ENCODE data around the gene FUT9. TPM values are rescaled to one million over a fixed set of nuclear protein-coding genes. Genes with fewer than 3 reads are reported as not detected.

Gene FUT9
- total and polyA plus RNA-seq, 2 donors, result 0.02 to 0.05 TPM

DNA sequence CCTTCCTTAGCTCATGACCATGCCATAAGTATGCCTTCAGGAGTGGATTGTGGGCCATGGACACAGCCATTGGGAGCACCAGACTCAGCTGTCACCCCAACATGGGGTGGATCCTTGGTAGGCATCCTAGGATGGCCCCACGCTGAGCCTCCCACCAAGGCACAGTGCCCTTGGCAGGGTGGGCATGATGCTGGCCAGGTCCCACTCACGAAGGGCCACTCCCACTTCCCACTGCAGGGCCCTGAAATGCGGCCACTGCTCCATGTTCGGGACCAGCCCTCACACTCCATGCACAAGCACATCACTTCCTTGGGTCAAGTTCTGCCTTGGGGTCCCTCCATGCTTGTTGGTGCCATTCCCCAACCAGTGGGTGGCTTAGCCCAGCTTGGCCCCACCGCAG is 12.9 kb upstream of the FUT9 start:
- Histone ChIP-seq H3K36me3 (ENCODE audit: control insufficient read depth in 2 of 2, insufficient read depth in 2 of 2, low read length in 1 of 2) (no peaks in the 10 kb centered on the region), H3K9me3 (ENCODE audit: control insufficient read depth in 2 of 2, insufficient read depth in 1 of 2, low read length in 1 of 2) (peaks cover 1 to 17% of the 10 kb centered on the region in 2 donors), H3K4me3 (ENCODE audit: low read length in 2 of 2) (no peak overlapping the region), H3K27me3 (ENCODE audit: control insufficient read depth in 2 of 2, insufficient read depth in 1 of 2, low read length in 1 of 2) (no peaks in the 10 kb centered on the region), H3K27ac (ENCODE audit: low read depth in 1 of 2, low read length in 1 of 2) (no peak overlapping the region), H3K4me1 (ENCODE audit: control insufficient read depth in 2 of 2, insufficient read depth in 2 of 2, low read length in 2 of 2) (no peaks in the 10 kb centered on the region)
- DNase-seq (ENCODE audit: low read depth in 6 of 9, low spot score in 9 of 9), result no peak
- 94% methylated on average over 5 of the region's 5 CpGs for WGBS

DNA sequence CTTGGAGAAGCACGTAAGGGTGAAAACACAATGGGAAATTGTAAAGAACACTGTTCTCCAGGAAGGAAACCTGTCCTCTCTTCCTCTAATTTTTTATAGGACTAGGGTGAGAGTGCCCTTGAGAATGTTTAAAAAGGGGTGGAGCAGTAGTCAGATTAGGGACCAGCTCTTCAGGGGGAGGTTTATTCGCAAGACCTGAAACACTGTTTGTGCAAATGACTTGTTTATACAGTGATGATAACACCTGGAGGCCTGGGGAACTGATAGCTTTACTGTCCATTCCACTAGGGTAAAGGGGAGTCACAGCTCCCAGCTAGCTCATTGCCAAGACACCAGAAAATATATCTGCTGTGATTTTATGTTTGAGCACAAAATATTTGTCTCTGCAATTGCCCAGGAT is 8.1 kb upstream of the FUT9 start:
- Histone ChIP-seq H3K9me3 (ENCODE audit: control insufficient read depth in 2 of 2, insufficient read depth in 1 of 2, low read length in 1 of 2) (peaks cover 1 to 5% of the 10 kb centered on the region in 2 donors), H3K36me3 (ENCODE audit: control insufficient read depth in 2 of 2, insufficient read depth in 2 of 2, low read length in 1 of 2) (no peaks in the 10 kb centered on the region), H3K4me3 (ENCODE audit: low read length in 2 of 2) (no peak overlapping the region), H3K27me3 (ENCODE audit: control insufficient read depth in 2 of 2, insufficient read depth in 1 of 2, low read length in 1 of 2) (no peaks in the 10 kb centered on the region), H3K27ac (ENCODE audit: low read depth in 1 of 2, low read length in 1 of 2) (no peak overlapping the region), H3K4me1 (ENCODE audit: control insufficient read depth in 2 of 2, insufficient read depth in 2 of 2, low read length in 2 of 2) (no peaks in the 10 kb centered on the region)
- WGBS, result 77% methylated on average over 2 of the region's 2 CpGs
- DNase-seq (ENCODE audit: low read depth in 6 of 9, low spot score in 9 of 9), result no peak

DNA sequence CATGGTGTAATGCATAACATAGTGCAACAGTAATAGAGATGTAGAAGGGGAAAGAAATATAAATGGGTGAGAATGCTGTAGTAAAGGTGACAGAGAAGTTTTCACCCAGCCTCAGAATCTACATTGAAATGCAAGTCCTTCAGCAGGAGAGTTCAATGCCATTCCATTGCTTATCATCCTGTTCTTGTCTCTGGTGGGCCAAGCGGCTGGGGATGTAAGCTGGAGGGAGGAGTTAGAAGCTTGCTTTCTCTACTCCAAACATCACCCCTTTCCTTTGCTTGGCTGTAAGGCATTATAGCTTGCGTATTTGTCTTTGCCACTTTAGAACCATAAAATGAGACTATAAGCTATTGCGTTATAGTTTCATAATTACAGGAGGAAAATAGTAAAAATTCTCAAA is 2.2 kb upstream of the FUT9 start:
- Histone ChIP-seq H3K27ac (ENCODE audit: low read depth in 1 of 2, low read length in 1 of 2) (no peak overlapping the region), H3K4me1 (ENCODE audit: control insufficient read depth in 2 of 2, insufficient read depth in 2 of 2, low read length in 2 of 2) (no peaks in the 10 kb centered on the region), H3K36me3 (ENCODE audit: control insufficient read depth in 2 of 2, insufficient read depth in 2 of 2, low read length in 1 of 2) (no peaks in the 10 kb centered on the region), H3K27me3 (ENCODE audit: control insufficient read depth in 2 of 2, insufficient read depth in 1 of 2, low read length in 1 of 2) (peaks cover 19 to 23% of the 10 kb centered on the region in 2 donors), H3K4me3 (ENCODE audit: low read length in 2 of 2) (no peak overlapping the region), H3K9me3 (ENCODE audit: control insufficient read depth in 2 of 2, insufficient read depth in 1 of 2, low read length in 1 of 2) (no peaks in the 10 kb centered on the region)
- WGBS, result 83% methylated on average over 3 of the region's 3 CpGs
- DNase-seq (ENCODE audit: low read depth in 6 of 9, low spot score in 9 of 9), result no peak

DNA sequence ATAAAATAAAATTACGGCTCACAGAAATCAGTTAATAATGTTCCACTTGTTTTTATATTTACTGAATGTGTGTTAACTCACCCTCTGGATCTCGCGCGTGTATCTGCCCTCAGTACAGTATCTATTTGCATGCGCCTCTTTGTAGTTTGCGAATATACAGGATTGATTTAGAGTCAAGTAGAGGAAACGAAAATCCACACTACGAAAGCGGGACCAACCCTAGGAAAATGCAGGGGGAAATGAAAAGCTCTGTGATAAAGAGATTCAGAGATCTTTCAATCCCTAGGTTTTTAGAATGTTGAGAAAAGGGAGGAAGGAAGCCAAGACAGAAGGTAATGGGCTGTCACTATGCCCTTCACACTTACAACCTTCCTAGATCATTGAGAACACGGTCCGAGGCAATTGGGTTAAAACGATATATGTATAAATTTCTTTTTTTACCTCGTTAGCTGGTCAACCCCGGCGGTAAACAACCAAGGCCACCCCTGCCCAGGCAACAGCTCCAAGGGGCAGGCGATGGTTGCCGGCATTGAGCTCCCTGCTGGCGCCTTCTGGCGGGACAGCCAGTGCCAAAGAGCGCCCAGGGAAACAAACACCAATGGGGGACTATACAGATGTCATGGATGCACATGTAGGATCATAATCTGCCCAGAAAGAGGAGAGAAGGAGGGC is 792 bp upstream of the FUT9 start:
- no peak for DNase-seq (ENCODE audit: low read depth in 6 of 9, low spot score in 9 of 9)
- 11% methylated on average over 20 of the region's 20 CpGs for WGBS

DNA sequence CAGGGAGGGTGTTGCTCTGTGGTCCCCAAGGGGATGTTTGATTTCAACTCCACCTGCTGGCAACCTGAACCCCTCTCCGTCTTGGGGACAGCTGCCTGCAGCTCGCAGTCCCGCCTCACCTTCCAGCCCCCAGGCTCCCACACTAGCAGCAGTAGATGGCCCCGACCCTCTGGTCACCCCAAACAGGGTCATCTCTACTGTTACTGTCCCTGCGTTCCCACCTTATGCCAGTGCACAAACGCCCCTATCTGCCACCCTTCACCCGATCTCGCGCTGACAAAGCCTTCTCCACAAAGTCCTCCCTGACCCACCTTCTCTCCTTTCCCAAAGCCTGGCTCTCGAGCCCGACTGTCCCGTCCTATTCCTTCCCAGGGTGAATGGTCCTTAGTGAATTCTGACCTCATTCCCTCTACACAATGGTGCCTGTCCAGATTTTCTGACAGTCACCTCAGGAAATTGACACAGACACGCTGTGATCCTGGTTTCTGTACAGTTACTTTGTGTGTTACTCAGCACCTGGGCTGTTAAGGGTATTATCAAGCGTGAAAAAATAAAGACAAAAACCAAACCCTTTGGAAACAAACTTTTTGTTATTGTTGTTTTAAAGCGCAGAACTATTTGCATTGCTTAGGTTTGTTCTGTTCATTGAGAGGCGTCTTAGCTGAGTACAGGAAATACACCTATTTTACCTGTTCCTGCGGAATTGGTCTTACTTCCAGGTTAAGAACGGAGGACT is 728 bp downstream of the FUT9 start:
- Histone ChIP-seq H3K4me1 (ENCODE audit: control insufficient read depth in 2 of 2, insufficient read depth in 2 of 2, low read length in 2 of 2) (no peaks in the 10 kb centered on the region), H3K36me3 (ENCODE audit: control insufficient read depth in 2 of 2, insufficient read depth in 2 of 2, low read length in 1 of 2) (no peaks in the 10 kb centered on the region), H3K27me3 (ENCODE audit: control insufficient read depth in 2 of 2, insufficient read depth in 1 of 2, low read length in 1 of 2) (peaks cover 19 to 23% of the 10 kb centered on the region in 2 donors), H3K9me3 (ENCODE audit: control insufficient read depth in 2 of 2, insufficient read depth in 1 of 2, low read length in 1 of 2) (no peaks in the 10 kb centered on the region), H3K27ac (ENCODE audit: low read depth in 1 of 2, low read length in 1 of 2) (no peak overlapping the region), H3K4me3 (ENCODE audit: low read length in 2 of 2) (no peak overlapping the region)
- WGBS, result 8% methylated on average over 18 of the region's 18 CpGs
- no peak for DNase-seq (ENCODE audit: low read depth in 6 of 9, low spot score in 9 of 9)

More for the DNA sequence above, 792 bp upstream of the FUT9 start:
- H3K27ac ChIP-seq (ENCODE audit: low read depth in 1 of 2, low read length in 1 of 2), result no peak overlapping the region
- no peak overlapping the region for H3K4me3 ChIP-seq (ENCODE audit: low read length in 2 of 2)
- no peaks in the 10 kb centered on the region for H3K9me3 ChIP-seq (ENCODE audit: control insufficient read depth in 2 of 2, insufficient read depth in 1 of 2, low read length in 1 of 2)
- H3K27me3 ChIP-seq (ENCODE audit: control insufficient read depth in 2 of 2, insufficient read depth in 1 of 2, low read length in 1 of 2), result peaks cover 19 to 23% of the 10 kb centered on the region in 2 donors
- no peaks in the 10 kb centered on the region for H3K36me3 ChIP-seq (ENCODE audit: control insufficient read depth in 2 of 2, insufficient read depth in 2 of 2, low read length in 1 of 2)
- H3K4me1 ChIP-seq (ENCODE audit: control insufficient read depth in 2 of 2, insufficient read depth in 2 of 2, low read length in 2 of 2), result no peaks in the 10 kb centered on the region

DNA sequence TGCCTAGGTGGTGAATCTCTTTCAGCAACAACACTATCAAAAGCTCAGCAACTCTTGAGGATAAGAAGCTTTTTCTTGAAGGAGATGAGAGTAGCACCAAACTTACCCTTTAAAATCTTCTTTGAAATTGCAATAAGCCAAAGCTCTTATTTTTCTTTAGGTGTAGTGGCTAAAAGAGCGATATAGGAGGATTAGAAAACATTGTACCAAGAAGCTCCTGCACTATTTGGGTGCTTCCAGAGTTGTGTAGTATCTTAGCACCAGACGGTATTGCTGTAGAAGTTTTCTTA is 1.2 kb downstream of the FUT9 start:
- H3K4me1 ChIP-seq (ENCODE audit: control insufficient read depth in 2 of 2, insufficient read depth in 2 of 2, low read length in 2 of 2), result no peaks in the 10 kb centered on the region
- H3K4me3 ChIP-seq (ENCODE audit: low read length in 2 of 2), result no peak overlapping the region
- peaks cover 19 to 23% of the 10 kb centered on the region in 2 donors for H3K27me3 ChIP-seq (ENCODE audit: control insufficient read depth in 2 of 2, insufficient read depth in 1 of 2, low read length in 1 of 2)
- H3K27ac ChIP-seq (ENCODE audit: low read depth in 1 of 2, low read length in 1 of 2), result no peak overlapping the region
- DNase-seq (ENCODE audit: low read depth in 6 of 9, low spot score in 9 of 9), result no peak
- 65% methylated on average over 2 of the region's 2 CpGs for WGBS
- H3K36me3 ChIP-seq (ENCODE audit: control insufficient read depth in 2 of 2, insufficient read depth in 2 of 2, low read length in 1 of 2), result no peaks in the 10 kb centered on the region
- H3K9me3 ChIP-seq (ENCODE audit: control insufficient read depth in 2 of 2, insufficient read depth in 1 of 2, low read length in 1 of 2), result no peaks in the 10 kb centered on the region

DNA sequence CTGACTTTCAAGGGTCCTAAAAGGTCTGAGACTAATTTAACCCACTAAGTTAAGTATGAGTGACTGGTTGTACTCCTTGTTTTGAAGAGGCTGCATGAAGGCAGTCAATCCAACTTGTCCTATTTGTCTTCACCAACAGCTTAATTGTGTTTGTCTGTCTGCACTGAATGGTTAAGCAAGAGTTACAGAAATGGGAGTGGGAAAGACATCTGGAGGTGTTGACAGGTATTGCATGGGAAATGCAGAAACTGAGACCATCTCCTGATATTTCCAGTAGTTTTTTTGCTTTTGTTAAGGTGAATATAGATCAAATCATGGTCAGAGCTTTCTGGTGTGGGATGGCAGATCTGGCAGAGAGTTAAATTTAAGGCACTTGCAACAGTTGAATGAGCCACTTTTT is 6.5 kb downstream of the FUT9 start:
- DNase-seq (ENCODE audit: low read depth in 6 of 9, low spot score in 9 of 9), result no peak
- Histone ChIP-seq H3K4me3 (ENCODE audit: low read length in 2 of 2) (no peak overlapping the region), H3K36me3 (ENCODE audit: control insufficient read depth in 2 of 2, insufficient read depth in 2 of 2, low read length in 1 of 2) (no peaks in the 10 kb centered on the region), H3K9me3 (ENCODE audit: control insufficient read depth in 2 of 2, insufficient read depth in 1 of 2, low read length in 1 of 2) (no peaks in the 10 kb centered on the region), H3K27me3 (ENCODE audit: control insufficient read depth in 2 of 2, insufficient read depth in 1 of 2, low read length in 1 of 2) (no peaks in the 10 kb centered on the region), H3K27ac (ENCODE audit: low read depth in 1 of 2, low read length in 1 of 2) (no peak overlapping the region), H3K4me1 (ENCODE audit: control insufficient read depth in 2 of 2, insufficient read depth in 2 of 2, low read length in 2 of 2) (no peaks in the 10 kb centered on the region)

DNA sequence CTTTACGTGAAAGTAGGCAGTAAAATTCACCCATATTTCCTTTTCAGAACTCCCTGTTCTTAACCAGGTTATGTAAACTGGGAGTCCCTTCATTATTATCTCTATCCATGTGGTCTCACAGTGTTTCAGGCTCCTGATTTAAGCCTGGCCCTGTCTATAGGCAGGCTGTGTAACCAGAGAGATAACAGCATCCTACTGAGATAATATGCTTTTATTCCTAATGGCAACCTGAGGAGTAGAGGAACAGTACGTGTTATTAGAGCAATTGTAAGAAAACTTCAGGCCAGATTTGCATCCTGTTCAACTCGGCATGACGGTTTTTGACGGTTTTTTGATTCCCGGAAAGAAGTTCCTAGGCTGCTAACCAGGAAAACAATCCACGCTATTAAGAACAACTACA is 16.9 kb downstream of the FUT9 start:
- Histone ChIP-seq H3K27ac (ENCODE audit: low read depth in 1 of 2, low read length in 1 of 2) (no peak overlapping the region), H3K9me3 (ENCODE audit: control insufficient read depth in 2 of 2, insufficient read depth in 1 of 2, low read length in 1 of 2) (no peaks in the 10 kb centered on the region), H3K4me3 (ENCODE audit: low read length in 2 of 2) (no peak overlapping the region), H3K27me3 (ENCODE audit: control insufficient read depth in 2 of 2, insufficient read depth in 1 of 2, low read length in 1 of 2) (no peaks in the 10 kb centered on the region), H3K36me3 (ENCODE audit: control insufficient read depth in 2 of 2, insufficient read depth in 2 of 2, low read length in 1 of 2) (no peaks in the 10 kb centered on the region), H3K4me1 (ENCODE audit: control insufficient read depth in 2 of 2, insufficient read depth in 2 of 2, low read length in 2 of 2) (no peaks in the 10 kb centered on the region)
- 87% methylated on average over 7 of the region's 7 CpGs for WGBS
- no peak for DNase-seq (ENCODE audit: low read depth in 6 of 9, low spot score in 9 of 9)

DNA sequence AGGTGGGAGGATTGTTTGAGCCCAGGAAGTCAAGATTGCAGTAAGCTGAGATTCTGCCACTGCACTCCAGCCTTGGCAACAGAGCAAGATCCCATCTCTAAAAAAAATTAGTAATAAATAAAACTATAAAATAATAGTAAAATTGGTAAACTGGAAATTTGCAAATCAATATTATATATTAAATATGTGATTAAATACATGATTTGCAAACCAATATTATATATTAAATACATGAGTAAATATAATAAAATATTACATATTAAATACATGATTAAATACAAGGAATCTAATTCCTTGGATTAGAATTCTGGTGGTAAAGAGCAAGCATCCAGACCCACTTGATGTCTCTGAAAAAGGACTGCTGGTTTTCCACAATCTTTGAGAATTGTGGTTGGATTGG is 35.8 kb downstream of the FUT9 start:
- no peak overlapping the region for H3K4me3 ChIP-seq (ENCODE audit: low read length in 2 of 2)
- no peaks in the 10 kb centered on the region for H3K27me3 ChIP-seq (ENCODE audit: control insufficient read depth in 2 of 2, insufficient read depth in 1 of 2, low read length in 1 of 2)
- no peak overlapping the region for H3K27ac ChIP-seq (ENCODE audit: low read depth in 1 of 2, low read length in 1 of 2)
- no peaks in the 10 kb centered on the region for H3K36me3 ChIP-seq (ENCODE audit: control insufficient read depth in 2 of 2, insufficient read depth in 2 of 2, low read length in 1 of 2)
- no peaks in the 10 kb centered on the region for H3K9me3 ChIP-seq (ENCODE audit: control insufficient read depth in 2 of 2, insufficient read depth in 1 of 2, low read length in 1 of 2)
- no peak for DNase-seq (ENCODE audit: low read depth in 6 of 9, low spot score in 9 of 9)
- H3K4me1 ChIP-seq (ENCODE audit: control insufficient read depth in 2 of 2, insufficient read depth in 2 of 2, low read length in 2 of 2), result no peaks in the 10 kb centered on the region
